Prostate gland (tissue), 2 donors: ENCODE results near the gene BDKRB2.

Experiments
- POLR2A ChIP-seq: fragments of 450-650 bp; IDR thresholded peaks from one replicate; pipeline ENCODE4 v1.6.1; 2016; ENCODE audit warnings: antibody characterized with exemption, mild to moderate bottlenecking
- POLR2AphosphoS5 ChIP-seq: sonication (generic); formaldehyde crosslinking; IDR thresholded peaks from one replicate; pipeline ENCODE4 v1.6.1; 2017; ENCODE audit warnings: antibody characterized with exemption
- TF ChIP-seq, protein P1 (sequence below), 4 experiments: fragments of 200-600 bp in 2 of 4; fragments of 450-650 bp in 2 of 4; sonication (generic) in 2 of 4; IDR thresholded peaks; 1 replicate in 3 of 4; 2 replicates in 1 of 4; pipeline ENCODE4 v1.5.1; 2016 to 2019; ENCODE audit warnings: antibody characterized with exemption in 4 of 4, mild to moderate bottlenecking in 2 of 4, moderate library complexity in 2 of 4

DNA sequence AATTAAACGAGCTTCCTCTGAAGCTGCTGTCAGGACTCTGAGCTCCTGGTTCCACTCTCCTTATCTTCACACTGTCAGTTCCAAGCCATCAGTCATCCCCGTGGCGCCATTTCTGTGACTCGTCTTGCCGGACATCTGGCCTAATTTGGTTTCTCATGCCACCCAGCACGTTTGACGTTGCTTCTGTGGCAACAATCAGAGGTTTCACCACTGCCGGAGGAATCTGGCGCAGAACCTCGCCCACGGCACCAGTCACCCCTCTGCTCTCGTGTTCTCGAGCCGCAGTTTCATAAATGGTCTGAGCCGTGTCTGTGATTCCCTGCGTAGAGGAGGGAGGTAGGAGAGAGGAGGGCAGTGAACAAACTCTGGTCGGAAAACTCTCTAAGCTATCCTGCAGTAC, 81.0 kb downstream of the BDKRB2 start:
- no peak for TF ChIP-seq POLR2A
- TF ChIP-seq, protein P1, sequence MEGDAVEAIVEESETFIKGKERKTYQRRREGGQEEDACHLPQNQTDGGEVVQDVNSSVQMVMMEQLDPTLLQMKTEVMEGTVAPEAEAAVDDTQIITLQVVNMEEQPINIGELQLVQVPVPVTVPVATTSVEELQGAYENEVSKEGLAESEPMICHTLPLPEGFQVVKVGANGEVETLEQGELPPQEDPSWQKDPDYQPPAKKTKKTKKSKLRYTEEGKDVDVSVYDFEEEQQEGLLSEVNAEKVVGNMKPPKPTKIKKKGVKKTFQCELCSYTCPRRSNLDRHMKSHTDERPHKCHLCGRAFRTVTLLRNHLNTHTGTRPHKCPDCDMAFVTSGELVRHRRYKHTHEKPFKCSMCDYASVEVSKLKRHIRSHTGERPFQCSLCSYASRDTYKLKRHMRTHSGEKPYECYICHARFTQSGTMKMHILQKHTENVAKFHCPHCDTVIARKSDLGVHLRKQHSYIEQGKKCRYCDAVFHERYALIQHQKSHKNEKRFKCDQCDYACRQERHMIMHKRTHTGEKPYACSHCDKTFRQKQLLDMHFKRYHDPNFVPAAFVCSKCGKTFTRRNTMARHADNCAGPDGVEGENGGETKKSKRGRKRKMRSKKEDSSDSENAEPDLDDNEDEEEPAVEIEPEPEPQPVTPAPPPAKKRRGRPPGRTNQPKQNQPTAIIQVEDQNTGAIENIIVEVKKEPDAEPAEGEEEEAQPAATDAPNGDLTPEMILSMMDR (IDR thresholded peaks at IDR 0.05) = no peak
- TF ChIP-seq POLR2AphosphoS5 = no peak
